Smooth muscle cell (in vitro differentiated cells): ENCODE measurements around the gene SF3B1. TPM values are rescaled to one million over a fixed set of nuclear protein-coding genes. Genes with fewer than 3 reads are reported as not detected.
"Not testable (repeated sequence)": the region's sequence is repeated elsewhere in the genome, so short reads cannot be mapped to it uniquely, and the experiment has no call there.

Experiments
- DNase-seq: peaks from one replicate; lab custom pipeline; 2025; ENCODE audit not compliant: unreplicated experiment; lab: John Stamatoyannopoulos, UW
- H2AFZ ChIP-seq: fragments of 200-600 bp; sonication (generic); 2 replicates; pipeline ENCODE4 v1.6.0; 2016; ENCODE audit warnings: antibody characterized with exemption, low read depth, mild to moderate bottlenecking
- H3F3A ChIP-seq: fragments of 200-600 bp; sonication (generic); 2 replicates; pipeline ENCODE4 v1.6.0; 2017; ENCODE audit warnings: antibody characterized with exemption, low read depth
- H3K27ac ChIP-seq: fragments of 200-600 bp; sonication (generic); 2 replicates; pipeline ENCODE4 v1.5.1; 2016; ENCODE audit warnings: low read depth, mild to moderate bottlenecking
- H3K27me3 ChIP-seq: fragments of 200-600 bp; sonication (generic); 2 replicates; pipeline ENCODE4 v1.6.1; 2016; ENCODE audit warnings: low read depth, mild to moderate bottlenecking
- H3K36me3 ChIP-seq: fragments of 200-600 bp; sonication (generic); 2 replicates; pipeline ENCODE4 v1.5.1; 2016; ENCODE audit warnings: low read depth
- H3K4me1 ChIP-seq: fragments of 200-600 bp; sonication (generic); 2 replicates; pipeline ENCODE4 v1.5.1; 2016; ENCODE audit warnings: low read depth
- H3K4me2 ChIP-seq: fragments of 200-600 bp; sonication (generic); 2 replicates; pipeline ENCODE4 v1.6.0; 2016; ENCODE audit warnings: mild to moderate bottlenecking
- H3K4me3 ChIP-seq: fragments of 200-600 bp; sonication (generic); 2 replicates; pipeline ENCODE4 v1.5.1; 2016; ENCODE audit warnings: mild to moderate bottlenecking
- H3K79me2 ChIP-seq: fragments of 200-600 bp; sonication (generic); 2 replicates; pipeline ENCODE4 v1.6.0; 2016; ENCODE audit warnings: low read depth, mild to moderate bottlenecking
- H3K9ac ChIP-seq: fragments of 200-600 bp; sonication (generic); 2 replicates; pipeline ENCODE4 v1.6.0; 2016; ENCODE audit warnings: low read depth
- H3K9me3 ChIP-seq: fragments of 200-600 bp; sonication (generic); replicated peaks from 2 replicates; pipeline ENCODE4 v1.5.1; 2016; ENCODE audit warnings: low read depth
- H4K20me1 ChIP-seq: fragments of 200-600 bp; sonication (generic); 2 replicates; pipeline ENCODE4 v1.6.0; 2016; ENCODE audit warnings: low read depth
- CTCF ChIP-seq: fragments of 200-600 bp; sonication (generic); IDR thresholded peaks from 2 replicates; pipeline ENCODE4 v1.5.1; 2017; ENCODE audit warnings: borderline replicate concordance, mild to moderate bottlenecking, antibody characterized with exemption; ENCODE audit not compliant: insufficient read depth, poor library complexity, severe bottlenecking
- WGBS: methylation state at CpG from one replicate; pipeline ENCODE4 v1.1.7; 2016; ENCODE audit warnings: low lambda C conversion rate; 5-methylcytosine and 5-hydroxymethylcytosine counted together
- polyA plus RNA-seq: library from polyadenylated mRNA; unstranded; fragments of >200 nt; fragmentation: Nextera tagmentation; extraction: Ambion mirVana; gene quantifications from 2 replicates; pipeline ENCODE4 v1.2.1, GENCODE V29; 2016
- total RNA-seq: library from RNA; depleted of rRNA; stranded (reverse); fragments of >200 nt; gene quantifications from 2 replicates; pipeline ENCODE4 v1.2.3, GENCODE V29; 2014

The SF3B1 gene
- total and polyA plus RNA-seq, 2 experiments from 2014 or later, result 193 to 729 TPM

- Histone ChIP-seq H3K27ac (no peak overlapping the region), H3F3A (no peaks in the 10 kb centered on the region), H3K4me3 (no peak overlapping the region), H3K4me2 (no peak overlapping the region), H3K36me3 (no peaks in the 10 kb centered on the region), H3K27me3 (no peaks in the 10 kb centered on the region), H2AFZ (no peak overlapping the region), H3K9me3 (no peaks in the 10 kb centered on the region), H4K20me1 (no peaks in the 10 kb centered on the region), H3K4me1 (no peaks in the 10 kb centered on the region), H3K9ac (no peak overlapping the region), H3K79me2 (no peaks in the 10 kb centered on the region)
- TF ChIP-seq CTCF, result no peak
- no peak for DNase-seq
- 78% methylated on average over 4 of the region's 4 CpGs for WGBS
Observed at GRCh38 chr2:197383825-197384224, 51.0 kb downstream of the SF3B1 start.

GRCh38 chr2:197381641-197382040 lies 53.2 kb downstream of the SF3B1 start:
- no peak overlapping the region for H2AFZ ChIP-seq
- H3F3A ChIP-seq, result no peaks in the 10 kb centered on the region
- no peaks in the 10 kb centered on the region for H3K79me2 ChIP-seq
- H3K9me3 ChIP-seq, result no peaks in the 10 kb centered on the region
- no peaks in the 10 kb centered on the region for H3K36me3 ChIP-seq
- TF ChIP-seq CTCF, result no peak
- no peaks in the 10 kb centered on the region for H3K27me3 ChIP-seq
- H3K27ac ChIP-seq, result no peak overlapping the region
- DNase-seq, result no peak
- no peak overlapping the region for H3K4me3 ChIP-seq
- H3K9ac ChIP-seq, result no peak overlapping the region
- no peaks in the 10 kb centered on the region for H4K20me1 ChIP-seq
- H3K4me2 ChIP-seq, result no peak overlapping the region
- no peaks in the 10 kb centered on the region for H3K4me1 ChIP-seq
- 88% methylated on average over 1 of the region's 1 CpG for WGBS

- H2AFZ ChIP-seq, H3K4me3 ChIP-seq, H3K79me2 ChIP-seq, H3F3A ChIP-seq, H4K20me1 ChIP-seq, H3K36me3 ChIP-seq, H3K9me3 ChIP-seq, H3K4me1 ChIP-seq, H3K9ac ChIP-seq, DNase-seq, H3K27ac ChIP-seq, H3K27me3 ChIP-seq, H3K4me2 ChIP-seq: not testable (repeated sequence)
- 98% methylated on average over 5 of the region's 5 CpGs for WGBS
Observed at GRCh38 chr2:197379918-197380309, 54.9 kb downstream of the SF3B1 start.

GRCh38 chr2:197379308-197379917 lies 55.4 kb downstream of the SF3B1 start:
- not testable (repeated sequence) for H3K27ac ChIP-seq, H3K4me1 ChIP-seq, H3F3A ChIP-seq, H2AFZ ChIP-seq, H3K4me3 ChIP-seq, H3K27me3 ChIP-seq, H3K4me2 ChIP-seq, H3K9me3 ChIP-seq, H4K20me1 ChIP-seq, H3K36me3 ChIP-seq, H3K79me2 ChIP-seq, H3K9ac ChIP-seq, DNase-seq
- WGBS, result 59% methylated on average over 3 of the region's 3 CpGs
